HT1080 (cell line): Measurements from ENCODE around the gene COL28A1. TPM values are rescaled to one million over a fixed set of nuclear protein-coding genes. Genes with fewer than 3 reads are reported as not detected.
"Not testable (repeated sequence)": the region's sequence is repeated elsewhere in the genome, so short reads cannot be mapped to it uniquely, and the experiment has no call there.

Source experiments
- DNase-seq: peaks from one replicate; pipeline ENCODE4 v3.0.0-alpha.2; 2015; ENCODE audit warnings: low read depth
- total RNA-seq: library from RNA; depleted of rRNA; stranded (reverse); fragments of >200 nt; shearing (Covaris generic); gene quantifications from 2 replicates; pipeline ENCODE4 v1.2.3, GENCODE V29; 2014

Gene COL28A1
- total RNA-seq, 1 experiment from 2014 or later = not detected

- no peak for DNase-seq
Measured at GRCh38 chr7:7475601-7476000, 60.1 kb downstream of the COL28A1 start.

GRCh38 chr7:7474436-7474835 is 61.2 kb downstream of the COL28A1 start:
- DNase-seq = no peak

GRCh38 chr7:7464991-7465765 is 70.5 kb downstream of the COL28A1 start:
- not testable (repeated sequence) for DNase-seq

GRCh38 chr7:7454000-7454399 is 81.7 kb downstream of the COL28A1 start:
- DNase-seq = no peak

- DNase-seq = no peak
Measured at GRCh38 chr7:7452652-7453051, 83.0 kb downstream of the COL28A1 start.

- no peak for DNase-seq
Measured at GRCh38 chr7:7452119-7452518, 83.6 kb downstream of the COL28A1 start.

- DNase-seq = no peak
Measured at GRCh38 chr7:7449055-7449454, 86.6 kb downstream of the COL28A1 start.

GRCh38 chr7:7446616-7447015 is 89.1 kb downstream of the COL28A1 start:
- DNase-seq = no peak

- DNase-seq = no peak
Measured at GRCh38 chr7:7443806-7444350, 91.8 kb downstream of the COL28A1 start.

GRCh38 chr7:7439564-7439963 is 96.1 kb downstream of the COL28A1 start:
- no peak for DNase-seq

GRCh38 chr7:7438851-7439250 is 96.8 kb downstream of the COL28A1 start:
- peak; percentile 94 for DNase-seq

GRCh38 chr7:7435978-7436377 is 99.7 kb downstream of the COL28A1 start:
- no peak for DNase-seq

- no peak for DNase-seq
Measured at GRCh38 chr7:7434329-7434728, 101.3 kb downstream of the COL28A1 start.

GRCh38 chr7:7433811-7434210 is 101.9 kb downstream of the COL28A1 start:
- no peak for DNase-seq

GRCh38 chr7:7432979-7433378 is 102.7 kb downstream of the COL28A1 start:
- no peak for DNase-seq

- peak; percentile 14 for DNase-seq
Measured at GRCh38 chr7:7428806-7429205, 106.9 kb downstream of the COL28A1 start.

GRCh38 chr7:7427363-7427762 is 108.3 kb downstream of the COL28A1 start:
- no peak for DNase-seq

- DNase-seq = no peak
Measured at GRCh38 chr7:7426676-7427075, 109.0 kb downstream of the COL28A1 start.

- DNase-seq = no peak
Measured at GRCh38 chr7:7425321-7425720, 110.4 kb downstream of the COL28A1 start.

GRCh38 chr7:7424151-7424873 is 111.4 kb downstream of the COL28A1 start:
- peak; percentile 77 for DNase-seq

- DNase-seq = no peak
Measured at GRCh38 chr7:7422641-7423040, 113.0 kb downstream of the COL28A1 start.

- no peak for DNase-seq
Measured at GRCh38 chr7:7421826-7422225, 113.8 kb downstream of the COL28A1 start.

GRCh38 chr7:7418997-7419396 is 116.7 kb downstream of the COL28A1 start:
- no peak for DNase-seq
